ENCODE measurements around the gene GRID1. TPM values are rescaled to one million over a fixed set of nuclear protein-coding genes. Genes with fewer than 3 reads are reported as not detected.

GRID1 gene
- total RNA-seq, 1 experiment from 2014 or later: 0.37 TPM

GRCh38 chr10:86385806-86386205 lies 19.2 kb upstream of the GRID1 start:
- TF ChIP-seq, protein P1, sequence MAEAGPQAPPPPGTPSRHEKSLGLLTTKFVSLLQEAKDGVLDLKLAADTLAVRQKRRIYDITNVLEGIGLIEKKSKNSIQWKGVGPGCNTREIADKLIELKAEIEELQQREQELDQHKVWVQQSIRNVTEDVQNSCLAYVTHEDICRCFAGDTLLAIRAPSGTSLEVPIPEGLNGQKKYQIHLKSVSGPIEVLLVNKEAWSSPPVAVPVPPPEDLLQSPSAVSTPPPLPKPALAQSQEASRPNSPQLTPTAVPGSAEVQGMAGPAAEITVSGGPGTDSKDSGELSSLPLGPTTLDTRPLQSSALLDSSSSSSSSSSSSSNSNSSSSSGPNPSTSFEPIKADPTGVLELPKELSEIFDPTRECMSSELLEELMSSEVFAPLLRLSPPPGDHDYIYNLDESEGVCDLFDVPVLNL (CRISPR knock-in tag; IDR thresholded peaks at IDR 0.05; ENCODE audit: borderline replicate concordance, low read depth): no peak
- TF ChIP-seq GRHL2 (CRISPR knock-in tag; IDR thresholded peaks at IDR 0.05; ENCODE audit: insufficient replicate concordance, severe bottlenecking) (no peak), ZNF425 (CRISPR knock-in tag; conservative IDR thresholded peaks at IDR 0.05) (no peak), ELF4 (CRISPR knock-in tag; IDR thresholded peaks at IDR 0.05; ENCODE audit: low read depth) (no peak), PRDM15 (CRISPR knock-in tag; IDR thresholded peaks at IDR 0.05) (no peak), ZNF317 (CRISPR knock-in tag; IDR thresholded peaks at IDR 0.05; ENCODE audit: borderline replicate concordance, low read depth) (no peak), MYBL2 (CRISPR knock-in tag; IDR thresholded peaks at IDR 0.05) (no peak), ZBTB21 (CRISPR knock-in tag; IDR thresholded peaks at IDR 0.05; ENCODE audit: borderline replicate concordance) (no peak), ATF1 (CRISPR knock-in tag; IDR thresholded peaks at IDR 0.05) (no peak), ESRRA (CRISPR knock-in tag; IDR thresholded peaks at IDR 0.05; ENCODE audit: borderline replicate concordance) (no peak), TP53 (CRISPR knock-in tag; IDR thresholded peaks at IDR 0.05) (no peak), NFE2L1 (CRISPR knock-in tag; IDR thresholded peaks at IDR 0.05) (no peak), ZNF138 (CRISPR knock-in tag; conservative IDR thresholded peaks at IDR 0.05) (no peak), MXD4 (CRISPR knock-in tag; IDR thresholded peaks at IDR 0.05; ENCODE audit: borderline replicate concordance) (no peak), FOXK1 (CRISPR knock-in tag; IDR thresholded peaks at IDR 0.05) (no peak)
- TF ChIP-seq, protein P2, sequence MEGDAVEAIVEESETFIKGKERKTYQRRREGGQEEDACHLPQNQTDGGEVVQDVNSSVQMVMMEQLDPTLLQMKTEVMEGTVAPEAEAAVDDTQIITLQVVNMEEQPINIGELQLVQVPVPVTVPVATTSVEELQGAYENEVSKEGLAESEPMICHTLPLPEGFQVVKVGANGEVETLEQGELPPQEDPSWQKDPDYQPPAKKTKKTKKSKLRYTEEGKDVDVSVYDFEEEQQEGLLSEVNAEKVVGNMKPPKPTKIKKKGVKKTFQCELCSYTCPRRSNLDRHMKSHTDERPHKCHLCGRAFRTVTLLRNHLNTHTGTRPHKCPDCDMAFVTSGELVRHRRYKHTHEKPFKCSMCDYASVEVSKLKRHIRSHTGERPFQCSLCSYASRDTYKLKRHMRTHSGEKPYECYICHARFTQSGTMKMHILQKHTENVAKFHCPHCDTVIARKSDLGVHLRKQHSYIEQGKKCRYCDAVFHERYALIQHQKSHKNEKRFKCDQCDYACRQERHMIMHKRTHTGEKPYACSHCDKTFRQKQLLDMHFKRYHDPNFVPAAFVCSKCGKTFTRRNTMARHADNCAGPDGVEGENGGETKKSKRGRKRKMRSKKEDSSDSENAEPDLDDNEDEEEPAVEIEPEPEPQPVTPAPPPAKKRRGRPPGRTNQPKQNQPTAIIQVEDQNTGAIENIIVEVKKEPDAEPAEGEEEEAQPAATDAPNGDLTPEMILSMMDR (IDR thresholded peaks at IDR 0.05): no peak
- TF ChIP-seq, protein P3, sequence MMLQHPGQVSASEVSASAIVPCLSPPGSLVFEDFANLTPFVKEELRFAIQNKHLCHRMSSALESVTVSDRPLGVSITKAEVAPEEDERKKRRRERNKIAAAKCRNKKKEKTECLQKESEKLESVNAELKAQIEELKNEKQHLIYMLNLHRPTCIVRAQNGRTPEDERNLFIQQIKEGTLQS (CRISPR knock-in tag; conservative IDR thresholded peaks at IDR 0.05): no peak
- ChIA-PET POLR2A (no interaction called here), CTCF (interaction anchor here (1.6 kb wide), 2 partner anchors 14 to 15 kb away, joined by 4 to 5 read pairs; no protein-coding TSS in a partner anchor)
- no peak overlapping the region for H3K27ac Mint-ChIP-seq
- H3K4me3 Mint-ChIP-seq: no peak overlapping the region
- DNase-seq (ENCODE audit: low spot score): no peak
- no peaks in the 10 kb centered on the region for H3K9me3 Mint-ChIP-seq
- H3K36me3 Mint-ChIP-seq: no peaks in the 10 kb centered on the region
- peaks cover 30% of the 10 kb centered on the region for H3K27me3 Mint-ChIP-seq (ENCODE audit: low read depth)
- ATAC-seq: no peak
- H3K4me1 Mint-ChIP-seq: peaks cover 21% of the 10 kb centered on the region

GRCh38 chr10:86377797-86378146 lies 11.2 kb upstream of the GRID1 start:
- CTCF ChIA-PET: interaction anchor here (1.6 kb wide), 1 partner anchor 22 kb away, joined by 7 read pairs; no protein-coding TSS in a partner anchor
- DNase-seq (ENCODE audit: low spot score) (no peak), ATAC-seq (no peak)
- Mint-ChIP-seq H3K27ac (no peak overlapping the region), H3K9me3 (no peaks in the 10 kb centered on the region), H3K27me3 (ENCODE audit: low read depth) (peaks cover 45% of the 10 kb centered on the region), H3K4me3 (no peak overlapping the region), H3K4me1 (no peaks in the 10 kb centered on the region), H3K36me3 (no peaks in the 10 kb centered on the region)
- POLR2A ChIA-PET: no interaction called here
- TF ChIP-seq, protein P4, sequence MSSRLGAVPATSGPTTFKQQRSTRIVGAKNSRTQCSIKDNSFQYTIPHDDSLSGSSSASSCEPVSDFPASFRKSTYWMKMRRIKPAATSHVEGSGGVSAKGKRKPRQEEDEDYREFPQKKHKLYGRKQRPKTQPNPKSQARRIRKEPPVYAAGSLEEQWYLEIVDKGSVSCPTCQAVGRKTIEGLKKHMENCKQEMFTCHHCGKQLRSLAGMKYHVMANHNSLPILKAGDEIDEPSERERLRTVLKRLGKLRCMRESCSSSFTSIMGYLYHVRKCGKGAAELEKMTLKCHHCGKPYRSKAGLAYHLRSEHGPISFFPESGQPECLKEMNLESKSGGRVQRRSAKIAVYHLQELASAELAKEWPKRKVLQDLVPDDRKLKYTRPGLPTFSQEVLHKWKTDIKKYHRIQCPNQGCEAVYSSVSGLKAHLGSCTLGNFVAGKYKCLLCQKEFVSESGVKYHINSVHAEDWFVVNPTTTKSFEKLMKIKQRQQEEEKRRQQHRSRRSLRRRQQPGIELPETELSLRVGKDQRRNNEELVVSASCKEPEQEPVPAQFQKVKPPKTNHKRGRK (CRISPR knock-in tag; IDR thresholded peaks at IDR 0.05; ENCODE audit: borderline replicate concordance): no peak
- TF ChIP-seq, protein P2 (IDR thresholded peaks at IDR 0.05): no peak
- TF ChIP-seq NR3C1 (CRISPR knock-in tag; conservative IDR thresholded peaks at IDR 0.05; ENCODE audit: low read depth): no peak
- TF ChIP-seq, protein P5, sequence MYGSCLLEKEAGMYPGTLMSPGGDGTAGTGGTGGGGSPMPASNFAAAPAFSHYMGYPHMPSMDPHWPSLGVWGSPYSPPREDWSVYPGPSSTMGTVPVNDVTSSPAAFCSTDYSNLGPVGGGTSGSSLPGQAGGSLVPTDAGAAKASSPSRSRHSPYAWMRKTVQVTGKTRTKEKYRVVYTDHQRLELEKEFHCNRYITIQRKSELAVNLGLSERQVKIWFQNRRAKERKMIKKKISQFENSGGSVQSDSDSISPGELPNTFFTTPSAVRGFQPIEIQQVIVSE (CRISPR knock-in tag; IDR thresholded peaks at IDR 0.05; ENCODE audit: borderline replicate concordance): no peak

Data from WTC11 (cell line).